ENCODE data around the gene KDM7A.

KDM7A gene

GRCh38 chr7:140218656-140219055, 41.9 kb upstream of the KDM7A start:
- H3K4me3 ChIP-seq (ENCODE audit: low read length) = no peak overlapping the region
- no peak for DNase-seq (ENCODE audit: low read depth)
- no peak for TF ChIP-seq CTCF (conservative IDR thresholded peaks at IDR 0.05; ENCODE audit: low read length)

- no peak for DNase-seq (ENCODE audit: low read depth)
- no peak for TF ChIP-seq CTCF (conservative IDR thresholded peaks at IDR 0.05; ENCODE audit: low read length)
Measured at GRCh38 chr7:140217750-140218501, 41.1 kb upstream of the KDM7A start.

GRCh38 chr7:140215281-140215680, 38.5 kb upstream of the KDM7A start:
- H3K4me3 ChIP-seq (ENCODE audit: low read length) = no peak overlapping the region
- TF ChIP-seq CTCF (conservative IDR thresholded peaks at IDR 0.05; ENCODE audit: low read length) = no peak
- DNase-seq (ENCODE audit: low read depth) = no peak

More at GRCh38 chr7:140217750-140218501, 41.1 kb upstream of the KDM7A start:
- H3K4me3 ChIP-seq (ENCODE audit: low read length) = no peak overlapping the region

- H3K4me3 ChIP-seq (ENCODE audit: low read length) = no peak overlapping the region
- peak; percentile 31 for DNase-seq (ENCODE audit: low read depth)
- TF ChIP-seq CTCF (conservative IDR thresholded peaks at IDR 0.05; ENCODE audit: low read length) = no peak
Measured at GRCh38 chr7:140214075-140214684, 37.4 kb upstream of the KDM7A start.

GRCh38 chr7:140213684-140214074, 36.9 kb upstream of the KDM7A start:
- peak; percentile 8 for DNase-seq (ENCODE audit: low read depth)
- H3K4me3 ChIP-seq (ENCODE audit: low read length) = no peak overlapping the region
- TF ChIP-seq CTCF (conservative IDR thresholded peaks at IDR 0.05; ENCODE audit: low read length) = no peak

GRCh38 chr7:140212100-140212881, 35.5 kb upstream of the KDM7A start:
- no peak for TF ChIP-seq CTCF (conservative IDR thresholded peaks at IDR 0.05; ENCODE audit: low read length)
- no peak for DNase-seq (ENCODE audit: low read depth)
- H3K4me3 ChIP-seq (ENCODE audit: low read length) = no peak overlapping the region
